Osteocyte (in vitro differentiated cells): ENCODE data around the gene PYGM. TPM values are rescaled to one million over a fixed set of nuclear protein-coding genes. Genes with fewer than 3 reads are reported as not detected.

Experiments used
- DNase-seq: peaks from one replicate; pipeline ENCODE4 v3.0.0; 2021; ENCODE audit warnings: mixed read lengths; ENCODE audit not compliant: unreplicated experiment; ENCODE audit errors: extremely low spot score
- H3K27ac Mint-ChIP-seq: one replicate; pipeline ENCODE4 v1.8.0; 2021; ENCODE audit warnings: mild to moderate bottlenecking, mixed read lengths; ENCODE audit not compliant: unreplicated experiment
- H3K27me3 Mint-ChIP-seq: one replicate; pipeline ENCODE4 v1.8.0; 2021; ENCODE audit warnings: mixed read lengths; ENCODE audit not compliant: unreplicated experiment
- H3K36me3 Mint-ChIP-seq: one replicate; pipeline ENCODE4 v1.8.0; 2021; ENCODE audit warnings: mixed read lengths; ENCODE audit not compliant: unreplicated experiment
- H3K4me1 Mint-ChIP-seq: one replicate; pipeline ENCODE4 v1.8.0; 2021; ENCODE audit warnings: mixed read lengths; ENCODE audit not compliant: unreplicated experiment
- H3K4me3 Mint-ChIP-seq: one replicate; pipeline ENCODE4 v1.8.0; 2021; ENCODE audit warnings: mild to moderate bottlenecking, moderate library complexity, mixed read lengths; ENCODE audit not compliant: unreplicated experiment
- H3K9me3 Mint-ChIP-seq: one replicate; pipeline ENCODE4 v1.8.0; 2021; ENCODE audit warnings: mixed read lengths; ENCODE audit not compliant: unreplicated experiment
- CTCF ChIP-seq: fragments of 200-600 bp; sonication (generic); IDR thresholded peaks from 2 replicates; pipeline ENCODE4 v1.5.0; 2021; ENCODE audit warnings: antibody characterized with exemption, mild to moderate bottlenecking, moderate library complexity
- total RNA-seq: library from RNA; stranded (reverse); gene quantifications from 2 replicates; pipeline ENCODE4 v1.2.1, GENCODE V29; 2021

The PYGM gene
- total RNA-seq, 1 donor from 2014 or later: 0.73 TPM

- Mint-ChIP-seq H3K27me3 (no peaks in the 10 kb centered on the region), H3K36me3 (no peaks in the 10 kb centered on the region), H3K4me3 (no peak overlapping the region), H3K9me3 (no peaks in the 10 kb centered on the region), H3K27ac (no peak overlapping the region), H3K4me1 (peaks cover 6% of the 10 kb centered on the region)
- TF ChIP-seq CTCF: no peak
- no peak for DNase-seq
Observed at GRCh38 chr11:64754124-64754918, 5.5 kb downstream of the PYGM start.

GRCh38 chr11:64753380-64754123 lies 6.2 kb downstream of the PYGM start:
- Mint-ChIP-seq H3K9me3 (no peaks in the 10 kb centered on the region), H3K4me1 (peaks cover 10% of the 10 kb centered on the region), H3K27me3 (no peaks in the 10 kb centered on the region), H3K27ac (no peak overlapping the region), H3K36me3 (no peaks in the 10 kb centered on the region), H3K4me3 (no peak overlapping the region)
- no peak for TF ChIP-seq CTCF
- DNase-seq: no peak

- Mint-ChIP-seq H3K4me1 (peaks cover 16% of the 10 kb centered on the region), H3K36me3 (no peaks in the 10 kb centered on the region), H3K27ac (no peak overlapping the region), H3K9me3 (no peaks in the 10 kb centered on the region), H3K4me3 (no peak overlapping the region), H3K27me3 (no peaks in the 10 kb centered on the region)
- no peak for DNase-seq
- no peak for TF ChIP-seq CTCF
Observed at GRCh38 chr11:64753019-64753379, 6.8 kb downstream of the PYGM start.

- H3K27ac Mint-ChIP-seq: no peak overlapping the region
- no peaks in the 10 kb centered on the region for H3K9me3 Mint-ChIP-seq
- TF ChIP-seq CTCF: no peak
- DNase-seq: no peak
- H3K36me3 Mint-ChIP-seq: no peaks in the 10 kb centered on the region
- no peaks in the 10 kb centered on the region for H3K27me3 Mint-ChIP-seq
- H3K4me1 Mint-ChIP-seq: peaks cover 21% of the 10 kb centered on the region
- no peak overlapping the region for H3K4me3 Mint-ChIP-seq
Observed at GRCh38 chr11:64752175-64752970, 7.4 kb downstream of the PYGM start.
